Amniotic stem cell (primary cell): ENCODE results near the gene C1QTNF12.

Experiments
- DNase-seq: peaks from one replicate; lab custom pipeline; 2025; lab: John Stamatoyannopoulos, UW

C1QTNF12 gene

GRCh38 chr1:1246577-1247340 is at the start of gene C1QTNF12:
Gene C1QTNF12, minus strand, starts transcription at chr1:1246722. Its CDS starts 32 bp downstream, at chr1:1246690.
- no peak for DNase-seq

GRCh38 chr1:1295154-1295923 is 48.8 kb upstream of the C1QTNF12 start:
- no peak for DNase-seq

- DNase-seq, result no peak
Measured at GRCh38 chr1:1294250-1294890, 47.8 kb upstream of the C1QTNF12 start.

- DNase-seq, result no peak
Measured at GRCh38 chr1:1293263-1294249, 47.0 kb upstream of the C1QTNF12 start.

GRCh38 chr1:1292851-1293250 is 46.3 kb upstream of the C1QTNF12 start:
- DNase-seq, result no peak

GRCh38 chr1:1292442-1292779 is 45.9 kb upstream of the C1QTNF12 start:
- no peak for DNase-seq

GRCh38 chr1:1291548-1292441 is 45.3 kb upstream of the C1QTNF12 start:
- DNase-seq, result no peak

- no peak for DNase-seq
Measured at GRCh38 chr1:1291023-1291528, 44.6 kb upstream of the C1QTNF12 start.

- DNase-seq, result no peak
Measured at GRCh38 chr1:1290238-1290731, 43.8 kb upstream of the C1QTNF12 start.

- no peak for DNase-seq
Measured at GRCh38 chr1:1287288-1288110, 41.0 kb upstream of the C1QTNF12 start.

- DNase-seq, result no peak
Measured at GRCh38 chr1:1286313-1287261, 40.1 kb upstream of the C1QTNF12 start.

- no peak for DNase-seq
Measured at GRCh38 chr1:1285611-1286311, 39.2 kb upstream of the C1QTNF12 start.

- DNase-seq, result no peak
Measured at GRCh38 chr1:1285102-1285571, 38.6 kb upstream of the C1QTNF12 start.

GRCh38 chr1:1284221-1285101 is 37.9 kb upstream of the C1QTNF12 start:
- no peak for DNase-seq

GRCh38 chr1:1283821-1284220 is 37.3 kb upstream of the C1QTNF12 start:
- no peak for DNase-seq

GRCh38 chr1:1282998-1283397 is 36.5 kb upstream of the C1QTNF12 start:
- no peak for DNase-seq
